GM12878 (cell line): ENCODE data around the gene CFAP54. TPM values are rescaled to one million over a fixed set of nuclear protein-coding genes. Genes with fewer than 3 reads are reported as not detected.

Experiments
- ATAC-seq: fragments of 200-7000 bp; cut with Tn5 transposase; 3 replicates; pipeline ENCODE4 v1.9.1; 2020; ENCODE audit warnings: mild to moderate bottlenecking, moderate library complexity
- Bru-seq: library from RNA; stranded (reverse); fragments of 400-500 nt; gene quantifications from one replicate; lab custom pipeline; 2021; lab: Mats Ljungman, UMichigan
- BruChase-seq, 2 experiments: library from RNA; stranded (reverse); fragments of 400-500 nt; gene quantifications; one replicate each; lab custom pipeline; 2021; lab: Mats Ljungman, UMichigan
- BruUV-seq: library from RNA; stranded (reverse); fragments of 400-500 nt; replicated peaks from 2 replicates; lab custom pipeline; 2021; lab: Mats Ljungman, UMichigan
- CTCF ChIA-PET: fragments of 300-600 bp; sonication (Branson Sonifier 250); formaldehyde crosslinking; extraction: SDS; loops from one replicate; lab custom pipeline; 2021; ENCODE audit warnings: inconsistent platforms; lab: Yijun Ruan, JAX
- POLR2A ChIA-PET: fragments of 350-600 bp; formaldehyde crosslinking; extraction: SDS; loops from one replicate; lab custom pipeline; 2021; ENCODE audit warnings: inconsistent platforms; lab: Charles Lee
- RAD21 ChIA-PET: fragments of 300-600 bp; sonication (Branson Sonifier 250); formaldehyde crosslinking; loops from one replicate; lab custom pipeline; 2023; ENCODE audit warnings: antibody characterized with exemption; ENCODE audit not compliant: unreplicated experiment; lab: Charles Lee
- SMC1A ChIA-PET: fragments of 300-600 bp; sonication (Branson Sonifier 250); formaldehyde crosslinking; loops from one replicate; lab custom pipeline; 2023; ENCODE audit not compliant: unreplicated experiment, uncharacterized antibody; lab: Charles Lee
- DNase-seq: peaks from one replicate; pipeline ENCODE4 v3.0.0-alpha.2; 2011; ENCODE audit warnings: low read depth, low spot score
- FAIRE-seq: peaks from 3 replicates; lab custom pipeline; 2011; peaks lifted over from hg19 to GRCh38; lab: Jason Lieb, UNC
- H2AFZ ChIP-seq: 2 replicates; pipeline ENCODE4 v1.6.0; 2011; ENCODE audit warnings: low read depth, low read length, control low read depth; ENCODE audit not compliant: control insufficient read depth
- H3K27ac ChIP-seq: 2 replicates; pipeline ENCODE4 v1.5.1; 2011; ENCODE audit warnings: control low read depth; ENCODE audit not compliant: control insufficient read depth, insufficient read depth
- H3K27me3 ChIP-seq, 2 experiments: replicated peaks in 1 of 2; 2 replicates each; pipeline versions ENCODE4 v1.6.0 to v1.6.1; 2011; ENCODE audit warnings: low read length in 1 of 2; ENCODE audit not compliant: control insufficient read depth in 2 of 2, insufficient read depth in 2 of 2
- H3K36me3 ChIP-seq, 2 experiments: 2 replicates each; pipeline ENCODE4 v1.5.1; 2011; ENCODE audit warnings: low read length in 1 of 2; ENCODE audit not compliant: control insufficient read depth in 2 of 2, insufficient read depth in 2 of 2
- H3K4me1 ChIP-seq: 2 replicates; pipeline ENCODE4 v1.6.1; 2011; ENCODE audit warnings: mild to moderate bottlenecking, low read length, moderate library complexity, mixed read lengths; ENCODE audit not compliant: control insufficient read depth, insufficient read depth
- H3K4me2 ChIP-seq: 2 replicates; pipeline ENCODE4 v1.6.0; 2011; ENCODE audit warnings: control low read depth; ENCODE audit not compliant: control insufficient read depth, insufficient read depth
- H3K4me3 ChIP-seq: fragments of 200-600 bp; sonication (generic); 2 replicates; pipeline ENCODE4 v1.5.1; 2016
- H3K79me2 ChIP-seq: 2 replicates; pipeline ENCODE4 v1.6.0; 2011; ENCODE audit warnings: low read length; ENCODE audit not compliant: control insufficient read depth, insufficient read depth
- H3K9ac ChIP-seq: 2 replicates; pipeline ENCODE4 v1.8.0; 2011; ENCODE audit warnings: low read length, control low read depth, mixed read lengths; ENCODE audit not compliant: control insufficient read depth, insufficient read depth
- H3K9me3 ChIP-seq: replicated peaks from 3 replicates; pipeline ENCODE4 v1.5.1; 2011; ENCODE audit warnings: mild to moderate bottlenecking, low read length; ENCODE audit not compliant: control insufficient read depth, insufficient read depth
- H4K20me1 ChIP-seq: 2 replicates; pipeline ENCODE4 v1.6.0; 2011; ENCODE audit not compliant: control insufficient read depth, insufficient read depth
- CBFB ChIP-seq: IDR thresholded peaks from 2 replicates; pipeline ENCODE4 v1.6.1; 2016; ENCODE audit warnings: antibody characterized with exemption, low read depth
- HDAC6 ChIP-seq: fragments of 200-600 bp; sonication (generic); IDR thresholded peaks from one replicate; pipeline ENCODE4 v1.8.0; 2017; ENCODE audit warnings: antibody characterized with exemption; ENCODE audit not compliant: unreplicated experiment
- RELA ChIP-seq: fragments of 450-650 bp; IDR thresholded peaks from 2 replicates; pipeline ENCODE4 v1.8.0; 2014; ENCODE audit warnings: borderline replicate concordance; ENCODE audit not compliant: partially characterized antibody
- REST ChIP-seq: IDR thresholded peaks from 2 replicates; pipeline ENCODE4 v1.6.1; 2012; ENCODE audit warnings: mild to moderate bottlenecking, low read depth, low read length
- RUNX3 ChIP-seq: IDR thresholded peaks from 2 replicates; pipeline ENCODE4 v1.6.1; 2012; ENCODE audit warnings: low read length, inconsistent platforms
- SMAD5 ChIP-seq: IDR thresholded peaks from 2 replicates; pipeline ENCODE4 v1.6.1; 2016; ENCODE audit warnings: antibody characterized with exemption, low read depth
- TARDBP ChIP-seq: IDR thresholded peaks from 2 replicates; pipeline ENCODE4 v1.6.1; 2016; ENCODE audit warnings: borderline replicate concordance
- TCF3 ChIP-seq: IDR thresholded peaks from 2 replicates; pipeline ENCODE4 v1.6.1; 2012; ENCODE audit warnings: low read depth, mild to moderate bottlenecking, low read length, borderline replicate concordance; ENCODE audit not compliant: insufficient read depth
- TCF7 ChIP-seq: IDR thresholded peaks from 2 replicates; pipeline ENCODE4 v1.6.1; 2014; ENCODE audit warnings: antibody characterized with exemption, borderline replicate concordance
- USF1 ChIP-seq: IDR thresholded peaks from 2 replicates; pipeline ENCODE4 v1.6.1; 2011; ENCODE audit warnings: borderline replicate concordance, low read depth, mild to moderate bottlenecking, moderate library complexity, mixed read lengths, low read length; ENCODE audit not compliant: insufficient read depth; ENCODE audit errors: extremely low read length
- WRNIP1 ChIP-seq: IDR thresholded peaks from 2 replicates; pipeline ENCODE4 v1.6.1; 2011; ENCODE audit warnings: low read depth, low read length, improper control_type of control experiment, borderline replicate concordance
- ZNF384 ChIP-seq: IDR thresholded peaks from 2 replicates; pipeline ENCODE4 v1.6.1; 2012; ENCODE audit warnings: low read depth, mild to moderate bottlenecking, low read length, improper control_type of control experiment, borderline replicate concordance
- WGBS: methylation state at CpG from one replicate; pipeline ENCODE4 v1.1.6; 2016; ENCODE audit warnings: low lambda C conversion rate; ENCODE audit not compliant: insufficient replicate concordance, insufficient coverage; ENCODE audit errors: missing lambda C conversion rate; 5-methylcytosine and 5-hydroxymethylcytosine counted together
- in situ Hi-C: fragments of 300-500 bp; cut with MboI; formaldehyde crosslinking; loops from 9 replicates; pipeline ENCODE4 v1.14.3; 2018; ENCODE audit warnings: mixed read lengths
- intact Hi-C: fragments of 100-400 bp; cut with micrococcal nuclease; formaldehyde crosslinking; loops from one replicate; pipeline ENCODE4 v1.14.2; 2022; ENCODE audit not compliant: unreplicated experiment
- long read RNA-seq, 2 experiments: library from polyadenylated mRNA; unstranded; transcript quantifications; one replicate each; pipeline ENCODE4 v2.0.0, GENCODE V29; 2019 to 2020
- polyA minus RNA-seq, 3 experiments: library from RNA; depleted of rRNA, polyadenylated mRNA; stranded (reverse); fragments of >200 nt; gene quantifications; 2 replicates each; pipeline ENCODE4 v1.2.3, GENCODE V29; 2011
- polyA plus RNA-seq, 11 experiments: library from polyadenylated mRNA; depleted of rRNA in 4 of 11; unstranded in 6 of 11; stranded (reverse) in 5 of 11; fragments of >200 nt; fragmentation: Nextera tagmentation in 4 of 11; fragmentation: Illumina TruSeq in 1 of 11; extraction: Ambion mirVana in 4 of 11; extraction: Trizol in 1 of 11; gene quantifications; 1 replicate in 1 of 11; 2 replicates in 10 of 11; pipeline versions ENCODE4 v1.2.1 to v1.2.3, GENCODE V29; 2011 to 2016; ENCODE audit warnings: inconsistent platforms in 2 of 11, missing spikeins in 2 of 11, low read depth in 1 of 11
- total RNA-seq, 4 experiments: library from RNA; depleted of rRNA in 3 of 4; stranded (reverse); fragments of >200 nt in 3 of 4; fragmentation: Illumina TruSeq in 1 of 4; extraction: Trizol in 1 of 4; gene quantifications; 2 replicates each; pipeline versions ENCODE4 v1.2.1 to v1.2.3, GENCODE V29; 2013 to 2021

Gene CFAP54
- total RNA-seq (2013; cell fraction: nucleolus; rRNA removed): 2.5 and 2.9 TPM in 2 replicates
- total RNA-seq (2014; rRNA removed) (0.45 and 0.54 TPM in 2 replicates), total RNA-seq (2014; rRNA removed; fragmentation: Illumina TruSeq; extraction: Trizol) (0.51 and 0.58 TPM in 2 replicates), total RNA-seq (2021) (0.56 and 1.2 TPM in 2 replicates), polyA plus RNA-seq (2011; rRNA removed) (1.5 and 2.7 TPM in 2 replicates), polyA plus RNA-seq (2014; fragmentation: Illumina TruSeq; extraction: Trizol) (0.49 and 0.57 TPM in 2 replicates), polyA plus RNA-seq (2014; fragmentation: Nextera tagmentation; extraction: Ambion mirVana) (under 1 TPM; 0.19 to 0.55 TPM), polyA plus RNA-seq (2014; rRNA removed) (0.36 and 0.47 TPM in 2 replicates), polyA plus RNA-seq (2016; fragmentation: Nextera tagmentation; extraction: Ambion mirVana) (1 to 10 TPM in 1 of 2 experiments, under 1 TPM in 1; 0.37 to 1.0 TPM), polyA minus RNA-seq (2011; rRNA and poly(A)+ RNA removed) (2.7 TPM in 2 replicates), Bru-seq, nascent RNA (percentile 46 among the genes with signal in this experiment), BruChase-seq, experiment 1, labeled RNA remaining after a 6-hour chase (percentile 43 among the genes with signal in this experiment), BruChase-seq, experiment 2, labeled RNA remaining after a 2-hour chase (percentile 44 among the genes with signal in this experiment)
- 0.21 TPM for polyA plus RNA-seq (2011; ENCODE audit: low read depth)
- polyA plus RNA-seq (2011; cell fraction: cytosol; rRNA removed): 0.25 and 0.74 TPM in 2 replicates
- polyA plus RNA-seq (2011; cell fraction: nucleus; rRNA removed): 2.4 and 2.8 TPM in 2 replicates
- polyA plus RNA-seq (2012): 0.53 and 1.00 TPM in 2 replicates
- polyA minus RNA-seq (2011; cell fraction: cytosol; rRNA and poly(A)+ RNA removed): 0.53 and 2.0 TPM in 2 replicates
- polyA minus RNA-seq (2011; cell fraction: nucleus; rRNA and poly(A)+ RNA removed): 4.7 and 7.2 TPM in 2 replicates
- long read RNA-seq, experiment 1: 0 reads
- long read RNA-seq, experiment 2, partial matches to known transcripts: 0 of 9 reads
- long read RNA-seq, experiment 2, other reads (novel, unspliced or antisense): 9 of 9 reads

GRCh38 chr12:96489392-96490056 is at the start of gene CFAP54:
CFAP54 (plus strand) TSS chr12:96489577; CDS start chr12:96489610, 33 bp downstream.
- H3K4me3 ChIP-seq: peak within 1 kb of the TSS; percentile 73
- CTCF ChIA-PET: interaction anchor here (0.6 to 16.7 kb wide), 20 partner anchors 8 to 1767 kb away, joined by 3 to 304 read pairs (median 6); no protein-coding TSS in a partner anchor
- RAD21 ChIA-PET: interaction anchor here (0.6 to 5.4 kb wide), 16 partner anchors 12 to 497 kb away, joined by 3 to 118 read pairs (median 4); partner anchors contain the start of gene CDK17
- FAIRE-seq (no peak), ATAC-seq (peak; percentile 91), DNase-seq (peak; percentile 65)
- H3K79me2 ChIP-seq: no peaks in the 10 kb centered on the region
- H3K36me3 ChIP-seq: no peaks in the 10 kb centered on the region
- no TSS peak for BruUV-seq
- intact Hi-C loops: loop anchor here (1.0 to 5.0 kb wide), 3 partner anchors 27 to 152 kb away; no protein-coding TSS in a partner anchor
- peak within 1 kb of the TSS; percentile 95 for H3K4me2 ChIP-seq
- no peaks in the 10 kb centered on the region for H3K9me3 ChIP-seq
- no peaks in the 10 kb centered on the region for H3K27me3 ChIP-seq
- SMC1A ChIA-PET: interaction anchor here (0.7 to 15.0 kb wide), 13 partner anchors 8 to 274 kb away, joined by 3 to 237 read pairs (median 6); no protein-coding TSS in a partner anchor
- no peak within 1 kb of the TSS for H3K27ac ChIP-seq
- in situ Hi-C loops: loop anchor here (5.0 kb wide), 1 partner anchor 87 kb away; the partner anchor contains the start of gene CDK17
- no peaks in the 10 kb centered on the region for H4K20me1 ChIP-seq
- POLR2A ChIA-PET: interaction anchor here (0.9 to 1.6 kb wide), 2 partner anchors 13 to 27 kb away, joined by 3 to 7 read pairs; no protein-coding TSS in a partner anchor
- peak within 1 kb of the TSS; percentile 96 for H2AFZ ChIP-seq
- WGBS: 4% methylated on average over 45 of the region's 53 CpGs
- peaks cover 12% of the 10 kb centered on the region for H3K4me1 ChIP-seq
- H3K9ac ChIP-seq: peak within 1 kb of the TSS; percentile 59; the same call in 1 of the 2 replicates
- TF ChIP-seq TCF3 (no peak), RELA (peak; percentile 69), CBFB (no peak), REST (no peak), RUNX3 (no peak), TCF7 (no peak), USF1 (no peak), TARDBP (no peak), SMAD5 (no peak), ZNF384 (no peak), WRNIP1 (no peak), HDAC6 (no peak)
